IMR-90 (cell line): Measurements from ENCODE around the gene HIGD1C. TPM values are rescaled to one million over a fixed set of nuclear protein-coding genes. Genes with fewer than 3 reads are reported as not detected.

Experiments used
- ATAC-seq: fragments of 200-7000 bp; cut with Tn5 transposase; 2 replicates; pipeline ENCODE4 v1.9.1; 2020; ENCODE audit warnings: low read depth, mild to moderate bottlenecking, moderate library complexity
- BruUV-seq: library from RNA; stranded (reverse); fragments of 400-500 nt; replicated peaks from 2 replicates; lab custom pipeline; 2021; lab: Mats Ljungman, UMichigan
- CTCF ChIA-PET: fragments of 300-600 bp; formaldehyde crosslinking; extraction: SDS; loops from one replicate; lab custom pipeline; 2021; ENCODE audit warnings: antibody characterized with exemption; lab: Yijun Ruan, JAX
- POLR2A ChIA-PET: fragments of 300-600 bp; sonication (Branson Sonifier 250); formaldehyde crosslinking; loops from one replicate; lab custom pipeline; 2022; ENCODE audit warnings: antibody characterized with exemption; ENCODE audit not compliant: unreplicated experiment; lab: Charles Lee
- DNase-seq: peaks from one replicate; pipeline ENCODE4 v3.0.0; 2013
- H2AFZ ChIP-seq: replicated peaks from 2 replicates; pipeline ENCODE3; 2013; ENCODE audit warnings: low read length, mild to moderate bottlenecking; ENCODE audit not compliant: poor library complexity
- H2AK5ac ChIP-seq: 2 replicates; pipeline ENCODE4 v1.6.1; 2013; ENCODE audit warnings: low read depth, low read length, inconsistent platforms
- H2AK9ac ChIP-seq: replicated peaks from 2 replicates; pipeline ENCODE3; 2013; ENCODE audit warnings: mild to moderate bottlenecking, low read depth, low read length, moderate library complexity; ENCODE audit not compliant: poor library complexity
- H2BK120ac ChIP-seq: 2 replicates; pipeline ENCODE4 v1.6.1; 2013; ENCODE audit warnings: low read depth, low read length, inconsistent platforms
- H2BK15ac ChIP-seq: 3 replicates; pipeline ENCODE4 v1.6.1; 2013; ENCODE audit warnings: low read depth, low read length, inconsistent platforms
- H2BK20ac ChIP-seq: 2 replicates; pipeline ENCODE4 v1.6.1; 2013; ENCODE audit warnings: low read depth, mild to moderate bottlenecking, inconsistent platforms, low read length, moderate library complexity
- H2BK5ac ChIP-seq: 2 replicates; pipeline ENCODE4 v1.6.1; 2013; ENCODE audit warnings: mild to moderate bottlenecking, low read depth, low read length, inconsistent platforms; ENCODE audit not compliant: poor library complexity, severe bottlenecking
- H3K14ac ChIP-seq: replicated peaks from 2 replicates; pipeline ENCODE4 v1.6.1; 2013; ENCODE audit warnings: low read depth, low read length, inconsistent platforms
- H3K18ac ChIP-seq: 2 replicates; pipeline ENCODE4 v1.6.1; 2013; ENCODE audit warnings: low read depth, low read length, control low read depth
- H3K23ac ChIP-seq: 2 replicates; pipeline ENCODE4 v1.6.1; 2013; ENCODE audit warnings: low read depth, low read length, inconsistent platforms
- H3K27ac ChIP-seq: 2 replicates; pipeline ENCODE4 v1.5.1; 2013; ENCODE audit warnings: mild to moderate bottlenecking, control low read depth, low read length; ENCODE audit not compliant: insufficient read depth
- H3K27me3 ChIP-seq: 2 replicates; pipeline ENCODE4 v1.6.1; 2013; ENCODE audit warnings: low read length; ENCODE audit not compliant: control insufficient read depth, insufficient read depth
- H3K36me3 ChIP-seq: 2 replicates; pipeline ENCODE4 v1.6.1; 2013; ENCODE audit warnings: low read length, mixed read lengths; ENCODE audit not compliant: control insufficient read depth, insufficient read depth
- H3K4ac ChIP-seq: 2 replicates; pipeline ENCODE4 v1.6.1; 2013; ENCODE audit warnings: low read depth, low read length, inconsistent platforms
- H3K4me1 ChIP-seq: 2 replicates; pipeline ENCODE4 v1.6.1; 2013; ENCODE audit warnings: low read length, mixed read lengths; ENCODE audit not compliant: control insufficient read depth, insufficient read depth
- H3K4me2 ChIP-seq: 2 replicates; pipeline ENCODE4 v1.6.1; 2013; ENCODE audit warnings: low read depth, mild to moderate bottlenecking, control low read depth, low read length, moderate library complexity
- H3K4me3 ChIP-seq: 2 replicates; pipeline ENCODE4 v1.5.1; 2013; ENCODE audit warnings: low read depth, mild to moderate bottlenecking, control low read depth, low read length, moderate library complexity; ENCODE audit not compliant: insufficient read depth
- H3K56ac ChIP-seq: 2 replicates; pipeline ENCODE4 v1.6.1; 2013; ENCODE audit warnings: low read length, inconsistent platforms; ENCODE audit not compliant: insufficient read depth; ENCODE audit errors: extremely low read depth
- H3K79me1 ChIP-seq, 2 experiments: 2 replicates each; pipeline ENCODE4 v1.6.1; 2013; ENCODE audit warnings: low read length in 2 of 2, inconsistent platforms in 1 of 2, low read depth in 1 of 2
- H3K9ac ChIP-seq: 2 replicates; pipeline ENCODE4 v1.6.1; 2013; ENCODE audit warnings: low read depth, low read length, control low read depth
- H3K9me1 ChIP-seq: 2 replicates; pipeline ENCODE4 v1.6.1; 2013; ENCODE audit warnings: low read length, inconsistent platforms; ENCODE audit not compliant: insufficient read depth
- H3K9me3 ChIP-seq: 2 replicates; pipeline ENCODE4 v1.6.1; 2013; ENCODE audit warnings: low read length; ENCODE audit not compliant: control insufficient read depth, insufficient read depth
- H4K20me1 ChIP-seq: 2 replicates; pipeline ENCODE4 v1.6.1; 2013; ENCODE audit warnings: low read length, inconsistent platforms; ENCODE audit not compliant: insufficient read depth
- H4K5ac ChIP-seq: 2 replicates; pipeline ENCODE4 v1.6.1; 2013; ENCODE audit warnings: mild to moderate bottlenecking, low read depth, low read length, control low read depth
- H4K8ac ChIP-seq, 2 experiments: 2 replicates each; pipeline ENCODE4 v1.6.1; 2013; ENCODE audit warnings: low read depth in 2 of 2, low read length in 2 of 2, control low read depth in 1 of 2, inconsistent platforms in 1 of 2
- H4K91ac ChIP-seq: 2 replicates; pipeline ENCODE4 v1.6.1; 2013; ENCODE audit warnings: low read depth, low read length, inconsistent platforms; ENCODE audit not compliant: insufficient read depth
- BHLHE40 ChIP-seq: fragments of 150-350 bp; IDR thresholded peaks from 2 replicates; pipeline ENCODE4 v1.6.1; 2016; ENCODE audit warnings: mild to moderate bottlenecking, low read depth, low read length
- CEBPB ChIP-seq: IDR thresholded peaks from 2 replicates; pipeline ENCODE4 v1.6.1; 2012; ENCODE audit warnings: low read depth, low read length, improper control_type of control experiment
- CHD1 ChIP-seq: IDR thresholded peaks from 2 replicates; pipeline ENCODE4 v1.6.1; 2012; ENCODE audit warnings: low read depth, low read length, improper control_type of control experiment
- CTCF ChIP-seq: conservative IDR thresholded peaks from 2 replicates; pipeline ENCODE4 v1.5.1; 2012; ENCODE audit warnings: mild to moderate bottlenecking, low read depth, low read length, improper control_type of control experiment
- ELK1 ChIP-seq: fragments of 150-350 bp; IDR thresholded peaks from 2 replicates; pipeline ENCODE4 v1.6.1; 2016; ENCODE audit warnings: low read depth, mild to moderate bottlenecking, low read length, moderate library complexity, borderline replicate concordance
- FOS ChIP-seq: fragments of 150-350 bp; IDR thresholded peaks from 2 replicates; pipeline ENCODE4 v1.6.1; 2016; ENCODE audit warnings: low read depth, low read length
- MAFK ChIP-seq: IDR thresholded peaks from 2 replicates; pipeline ENCODE4 v1.6.1; 2012; ENCODE audit warnings: low read depth, low read length, improper control_type of control experiment
- MAZ ChIP-seq: IDR thresholded peaks from 2 replicates; pipeline ENCODE4 v1.6.1; 2012; ENCODE audit warnings: low read depth, mild to moderate bottlenecking, low read length, improper control_type of control experiment, moderate library complexity, borderline replicate concordance
- MXI1 ChIP-seq: IDR thresholded peaks from 2 replicates; pipeline ENCODE4 v1.6.1; 2012; ENCODE audit warnings: low read depth, mild to moderate bottlenecking, low read length, moderate library complexity, borderline replicate concordance
- NFE2L2 ChIP-seq: fragments of 150-350 bp; IDR thresholded peaks from 2 replicates; pipeline ENCODE4 v1.6.1; 2016; ENCODE audit warnings: low read depth, mild to moderate bottlenecking, low read length
- POLR2A ChIP-seq: IDR thresholded peaks from 2 replicates; pipeline ENCODE4 v1.6.1; 2012; ENCODE audit warnings: mild to moderate bottlenecking, low read depth, low read length
- RAD21 ChIP-seq: IDR thresholded peaks from 2 replicates; pipeline ENCODE4 v1.6.1; 2012; ENCODE audit warnings: low read length, improper control_type of control experiment
- RCOR1 ChIP-seq: IDR thresholded peaks from 2 replicates; pipeline ENCODE4 v1.6.1; 2012; ENCODE audit warnings: mild to moderate bottlenecking, low read length, improper control_type of control experiment; ENCODE audit not compliant: insufficient replicate concordance
- RFX5 ChIP-seq: IDR thresholded peaks from 2 replicates; pipeline ENCODE4 v1.8.0; 2012; ENCODE audit warnings: low read depth, mild to moderate bottlenecking, low read length, moderate library complexity
- SMC3 ChIP-seq: fragments of 150-350 bp; IDR thresholded peaks from 2 replicates; pipeline ENCODE4 v1.6.1; 2016; ENCODE audit warnings: low read depth, mild to moderate bottlenecking, antibody characterized with exemption, low read length, moderate library complexity
- USF2 ChIP-seq: fragments of 150-350 bp; IDR thresholded peaks from 2 replicates; pipeline ENCODE4 v1.6.1; 2017; ENCODE audit warnings: mild to moderate bottlenecking, antibody characterized with exemption, low read length, low read depth
- WGBS, 2 experiments: methylation state at CpG; one replicate each; pipeline versions ENCODE4 v1.1.5 to v1.1.7; 2013; ENCODE audit warnings: missing lambda C conversion rate in 2 of 2; ENCODE audit not compliant: insufficient read length in 1 of 2; ENCODE audit errors: extremely low coverage in 2 of 2; 5-methylcytosine and 5-hydroxymethylcytosine counted together
- dilution Hi-C: fragments of 300-500 bp; cut with HindIII; formaldehyde crosslinking; loops from one replicate; pipeline ENCODE4 v1.14.3; 2018; ENCODE audit warnings: low sequenced_read_pairs; ENCODE audit not compliant: unreplicated experiment
- in situ Hi-C: fragments of 300-500 bp; cut with MboI; formaldehyde crosslinking; loops from 3 replicates; pipeline ENCODE4 v1.14.3; 2019; ENCODE audit warnings: low sequenced_read_pairs, inconsistent platforms, mixed read lengths
- intact Hi-C: fragments of 100-400 bp; cut with micrococcal nuclease; formaldehyde crosslinking; loops from 2 replicates; pipeline ENCODE4 v1.10.0; 2022
- polyA plus RNA-seq, 3 experiments: library from polyadenylated mRNA; depleted of rRNA; stranded (reverse); fragments of >200 nt; gene quantifications; 2 replicates each; pipeline ENCODE4 v1.2.3, GENCODE V29; 2012; ENCODE audit warnings: low replicate concordance in 1 of 3
- total RNA-seq: library from RNA; depleted of rRNA; stranded (reverse); fragments of >200 nt; gene quantifications from 2 replicates; pipeline ENCODE4 v1.2.3, GENCODE V29; 2012

Gene HIGD1C
- total and polyA plus RNA-seq, 2 of the 4 experiments (the other 2 are of a cell fraction), result not detected

- Histone ChIP-seq H3K79me1 (no peaks in the 10 kb centered on the region; a peak in 2 of 4 replicates), H4K20me1 (0 out of 2 replicates have a peak, but pooled peaks cover 3% of the 10 kb centered on the region), H2BK20ac (no peak overlapping the region), H3K14ac (no peak overlapping the region), H2AFZ (no peak overlapping the region), H3K23ac (no peak overlapping the region), H3K4ac (no peak overlapping the region), H4K8ac (no peak overlapping the region), H3K9me3 (no peaks in the 10 kb centered on the region), H3K27me3 (no peaks in the 10 kb centered on the region), H3K18ac (no peak overlapping the region), H2BK5ac (no peak overlapping the region), H4K5ac (no peak overlapping the region), H3K27ac (no peak overlapping the region), H4K91ac (no peak overlapping the region), H3K4me1 (peaks cover 5% of the 10 kb centered on the region; the same call in 1 of the 2 replicates), H3K4me2 (no peak overlapping the region), H3K56ac (no peak overlapping the region), H2AK5ac (no peak overlapping the region), H2AK9ac (no peak overlapping the region), H3K4me3 (no peak overlapping the region), H2BK120ac (no peak overlapping the region), H2BK15ac (no peak overlapping the region), H3K9me1 (peaks cover 4% of the 10 kb centered on the region; the same call in 1 of the 2 replicates), H3K36me3 (peaks cover 41% of the 10 kb centered on the region), H3K9ac (no peak overlapping the region)
- no CpG with 5 or more reads among the region's 3 CpGs for WGBS, 2 experiments
- dilution Hi-C loops (no loop called here), in situ Hi-C loops (loop anchor here (25.0 kb wide), 1 partner anchor 503 kb away; no protein-coding TSS in a partner anchor), intact Hi-C loops (no loop called here)
- no peak for ATAC-seq
- ChIA-PET POLR2A (no interaction called here), CTCF (no interaction called here)
- no TSS peak for BruUV-seq
- TF ChIP-seq ELK1 (no peak), FOS (no peak), SMC3 (no peak), RCOR1 (no peak), RAD21 (no peak), RFX5 (no peak), CTCF (no peak), CHD1 (no peak), MXI1 (no peak), POLR2A (no peak), USF2 (no peak), BHLHE40 (no peak), CEBPB (no peak), MAZ (no peak), NFE2L2 (no peak), MAFK (no peak)
- no peak for DNase-seq
Observed at GRCh38 chr12:50990791-50991190, 38.4 kb downstream of the HIGD1C start.
